Hepatocyte (in vitro differentiated cells): ENCODE measurements around the gene TCFL5. TPM values are rescaled to one million over a fixed set of nuclear protein-coding genes. Genes with fewer than 3 reads are reported as not detected.

Experiments
- DNase-seq: peaks from one replicate; pipeline ENCODE4 v3.0.0-alpha.2; 2016; ENCODE audit warnings: low spot score
- H2AFZ ChIP-seq: fragments of 200-600 bp; sonication (generic); 2 replicates; pipeline ENCODE4 v1.6.0; 2016; ENCODE audit warnings: antibody characterized with exemption, mild to moderate bottlenecking
- H3K27ac ChIP-seq: fragments of 200-600 bp; sonication (generic); 2 replicates; pipeline ENCODE4 v1.5.1; 2016; ENCODE audit warnings: mild to moderate bottlenecking
- H3K27me3 ChIP-seq: fragments of 200-600 bp; sonication (generic); 2 replicates; pipeline ENCODE4 v1.6.1; 2016
- H3K36me3 ChIP-seq: fragments of 200-600 bp; sonication (generic); replicated peaks from 2 replicates; pipeline ENCODE4 v1.5.1; 2016; ENCODE audit warnings: low read depth; ENCODE audit not compliant: insufficient read depth
- H3K4me1 ChIP-seq: fragments of 200-600 bp; sonication (generic); 2 replicates; pipeline ENCODE4 v1.5.1; 2016; ENCODE audit warnings: mild to moderate bottlenecking, moderate library complexity; ENCODE audit not compliant: insufficient read depth
- H3K4me2 ChIP-seq: fragments of 200-600 bp; sonication (generic); 2 replicates; pipeline ENCODE4 v1.6.0; 2016
- H3K4me3 ChIP-seq: fragments of 200-600 bp; sonication (generic); 2 replicates; pipeline ENCODE4 v1.5.1; 2016; ENCODE audit warnings: mild to moderate bottlenecking
- H3K79me2 ChIP-seq: fragments of 200-600 bp; sonication (generic); 2 replicates; pipeline ENCODE4 v1.6.0; 2017; ENCODE audit warnings: mild to moderate bottlenecking
- H3K9me2 ChIP-seq: fragments of 200-600 bp; sonication (generic); replicated peaks from 2 replicates; pipeline ENCODE4 v1.6.0; 2017; ENCODE audit warnings: mild to moderate bottlenecking; ENCODE audit not compliant: insufficient read depth
- H3K9me3 ChIP-seq: fragments of 200-600 bp; sonication (generic); 2 replicates; pipeline ENCODE4 v1.5.1; 2016; ENCODE audit warnings: low read depth, mild to moderate bottlenecking
- H4K20me1 ChIP-seq: fragments of 200-600 bp; sonication (generic); 2 replicates; pipeline ENCODE4 v1.6.0; 2016; ENCODE audit warnings: mild to moderate bottlenecking; ENCODE audit not compliant: insufficient read depth, poor library complexity, severe bottlenecking
- EZH2 ChIP-seq: fragments of 200-600 bp; sonication (generic); IDR thresholded peaks from 2 replicates; pipeline ENCODE4 v1.6.1; 2016; ENCODE audit warnings: antibody characterized with exemption, mild to moderate bottlenecking, borderline replicate concordance
- EZH2phosphoT487 ChIP-seq: fragments of 200-600 bp; sonication (generic); IDR thresholded peaks from one replicate; pipeline ENCODE4 v1.6.1; 2018; ENCODE audit warnings: antibody characterized with exemption, mild to moderate bottlenecking, low read depth, moderate library complexity; ENCODE audit not compliant: unreplicated experiment, severe bottlenecking
- WGBS: methylation state at CpG from one replicate; pipeline ENCODE4 v1.1.6; 2016; ENCODE audit warnings: low lambda C conversion rate; ENCODE audit errors: missing lambda C conversion rate; 5-methylcytosine and 5-hydroxymethylcytosine counted together
- polyA plus RNA-seq: library from polyadenylated mRNA; unstranded; fragments of >200 nt; fragmentation: Nextera tagmentation; extraction: Ambion mirVana; gene quantifications from 2 replicates; pipeline ENCODE4 v1.2.1, GENCODE V29; 2016
- total RNA-seq: library from RNA; depleted of rRNA; stranded (reverse); fragments of >200 nt; gene quantifications from 2 replicates; pipeline ENCODE4 v1.2.3, GENCODE V29; 2014
- TF ChIP-seq, protein P1 (sequence below): fragments of 200-600 bp; sonication (generic); IDR thresholded peaks from 2 replicates; pipeline ENCODE4 v1.5.1; 2016; ENCODE audit warnings: antibody characterized with exemption, mild to moderate bottlenecking; ENCODE audit not compliant: poor library complexity

TCFL5 gene
- total and polyA plus RNA-seq, 2 experiments from 2014 or later = 8.5 to 9.5 TPM

DNA sequence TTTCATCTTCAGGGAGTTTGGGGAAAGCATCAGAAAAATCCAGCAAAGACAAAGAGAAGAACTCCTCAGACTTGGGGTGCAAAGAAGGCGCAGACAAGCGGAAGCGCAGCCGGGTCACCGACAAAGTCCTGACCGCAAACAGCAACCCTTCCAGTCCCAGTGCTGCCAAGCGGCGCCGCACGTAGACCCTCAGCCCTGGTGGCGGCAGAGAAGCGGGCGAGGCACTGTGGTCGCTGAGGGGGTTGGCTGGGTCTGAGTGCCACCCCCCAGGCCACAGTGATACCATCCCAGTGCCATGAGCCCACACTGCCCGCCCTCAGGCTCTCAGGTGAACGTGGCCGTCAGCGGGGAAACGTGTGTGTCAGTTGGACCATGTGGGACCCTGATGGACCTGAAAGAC, 62.2 kb downstream of the TCFL5 start:
- Histone ChIP-seq H3K79me2 (peaks cover 5% of the 10 kb centered on the region), H2AFZ (no peak overlapping the region), H3K36me3 (no peaks in the 10 kb centered on the region), H3K9me3 (no peaks in the 10 kb centered on the region), H3K4me2 (no peak overlapping the region), H3K4me3 (no peak overlapping the region), H3K9me2 (no peaks in the 10 kb centered on the region), H3K27me3 (no peaks in the 10 kb centered on the region), H3K27ac (no peak overlapping the region), H4K20me1 (no peaks in the 10 kb centered on the region), H3K4me1 (peaks cover 17% of the 10 kb centered on the region)
- 96% methylated on average over 19 of the region's 19 CpGs for WGBS
- DNase-seq = no peak
- TF ChIP-seq EZH2phosphoT487 (no peak), EZH2 (no peak)
- TF ChIP-seq, protein P1, sequence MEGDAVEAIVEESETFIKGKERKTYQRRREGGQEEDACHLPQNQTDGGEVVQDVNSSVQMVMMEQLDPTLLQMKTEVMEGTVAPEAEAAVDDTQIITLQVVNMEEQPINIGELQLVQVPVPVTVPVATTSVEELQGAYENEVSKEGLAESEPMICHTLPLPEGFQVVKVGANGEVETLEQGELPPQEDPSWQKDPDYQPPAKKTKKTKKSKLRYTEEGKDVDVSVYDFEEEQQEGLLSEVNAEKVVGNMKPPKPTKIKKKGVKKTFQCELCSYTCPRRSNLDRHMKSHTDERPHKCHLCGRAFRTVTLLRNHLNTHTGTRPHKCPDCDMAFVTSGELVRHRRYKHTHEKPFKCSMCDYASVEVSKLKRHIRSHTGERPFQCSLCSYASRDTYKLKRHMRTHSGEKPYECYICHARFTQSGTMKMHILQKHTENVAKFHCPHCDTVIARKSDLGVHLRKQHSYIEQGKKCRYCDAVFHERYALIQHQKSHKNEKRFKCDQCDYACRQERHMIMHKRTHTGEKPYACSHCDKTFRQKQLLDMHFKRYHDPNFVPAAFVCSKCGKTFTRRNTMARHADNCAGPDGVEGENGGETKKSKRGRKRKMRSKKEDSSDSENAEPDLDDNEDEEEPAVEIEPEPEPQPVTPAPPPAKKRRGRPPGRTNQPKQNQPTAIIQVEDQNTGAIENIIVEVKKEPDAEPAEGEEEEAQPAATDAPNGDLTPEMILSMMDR = no peak

DNA sequence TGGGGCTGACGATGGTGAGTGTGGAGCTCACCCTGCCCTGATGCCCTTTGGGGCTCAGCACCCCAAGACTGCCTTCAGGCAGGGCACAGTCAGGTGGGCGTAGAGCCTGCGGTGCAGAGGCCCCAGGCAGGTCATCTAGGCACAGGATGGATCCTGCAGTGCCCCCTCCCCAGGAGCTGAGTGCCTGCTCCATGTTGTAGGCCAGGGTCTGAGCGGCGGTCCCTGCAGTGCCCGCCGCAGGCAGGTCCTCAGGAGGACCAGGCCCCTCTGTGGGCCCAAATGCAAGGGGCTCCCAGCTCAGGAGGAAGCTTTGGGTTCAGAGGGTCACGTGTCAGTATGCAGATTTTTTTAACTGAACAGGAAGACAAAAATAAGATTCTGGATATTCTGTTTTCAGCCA, 62.6 kb downstream of the TCFL5 start:
- H3K9me3 ChIP-seq = no peaks in the 10 kb centered on the region
- H3K79me2 ChIP-seq = peaks cover 5% of the 10 kb centered on the region
- peaks cover 17% of the 10 kb centered on the region for H3K4me1 ChIP-seq
- H3K4me2 ChIP-seq = no peak overlapping the region
- no peaks in the 10 kb centered on the region for H4K20me1 ChIP-seq
- no peaks in the 10 kb centered on the region for H3K36me3 ChIP-seq
- H2AFZ ChIP-seq = no peak overlapping the region
- no peaks in the 10 kb centered on the region for H3K9me2 ChIP-seq
- H3K27ac ChIP-seq = no peak overlapping the region
- over 99% methylated on average over 8 of the region's 8 CpGs for WGBS
- no peak for DNase-seq
- TF ChIP-seq EZH2phosphoT487 (no peak), EZH2 (no peak)
- TF ChIP-seq, protein P1 = no peak
- H3K4me3 ChIP-seq = no peak overlapping the region
- no peaks in the 10 kb centered on the region for H3K27me3 ChIP-seq

DNA sequence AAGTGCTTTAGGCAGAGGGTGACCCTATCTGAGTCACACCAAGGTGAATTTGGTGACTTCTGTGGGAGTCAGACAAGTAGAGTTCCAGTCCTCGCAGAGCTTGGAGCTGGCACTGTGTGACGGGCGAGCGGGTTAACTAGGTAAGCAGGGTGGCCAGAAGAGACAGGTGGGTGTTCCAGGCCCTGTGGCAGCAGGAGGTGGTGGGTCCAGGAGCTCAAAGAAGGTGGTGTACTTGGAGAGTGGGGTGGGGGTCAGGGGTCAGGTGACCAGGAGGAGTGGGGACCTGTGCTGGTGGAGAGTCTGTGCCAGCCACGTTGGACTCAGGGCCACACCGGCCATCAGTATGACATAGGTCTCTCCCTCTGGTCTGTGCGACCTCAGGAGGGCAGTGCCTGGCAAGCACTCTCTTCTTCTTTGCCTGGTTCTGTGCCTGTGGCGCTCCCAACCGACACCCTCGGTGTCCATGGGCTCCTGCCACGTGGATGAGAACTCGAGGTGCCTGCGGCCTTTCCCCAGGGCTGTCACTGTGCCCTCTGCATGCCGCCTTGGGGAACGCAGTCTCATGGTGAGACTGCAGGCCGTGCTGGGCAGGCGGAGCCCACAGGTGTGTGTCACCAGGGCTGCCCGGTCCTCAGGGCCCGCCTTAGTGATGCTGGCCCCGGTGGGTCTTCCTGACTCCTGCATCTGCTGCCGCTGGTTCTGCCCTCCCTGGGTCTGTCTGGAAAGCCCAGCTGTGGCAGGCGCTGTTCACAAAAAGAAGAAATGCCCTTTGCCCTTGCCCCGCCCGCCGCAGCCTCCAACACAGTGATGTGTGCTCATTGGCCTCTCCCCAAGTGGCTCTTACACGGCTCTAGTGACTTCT, 63.7 kb downstream of the TCFL5 start:
- H3K27me3 ChIP-seq = no peaks in the 10 kb centered on the region
- no peaks in the 10 kb centered on the region for H3K36me3 ChIP-seq
- 91% methylated on average over 26 of the region's 26 CpGs for WGBS
- no peak overlapping the region for H3K4me3 ChIP-seq
- TF ChIP-seq EZH2phosphoT487 = no peak
- TF ChIP-seq, protein P1 = no peak
- TF ChIP-seq EZH2 = no peak
- H3K4me2 ChIP-seq = peak overlapping the region; percentile 85
- H3K9me3 ChIP-seq = no peaks in the 10 kb centered on the region
- DNase-seq = peak; percentile 37
- H2AFZ ChIP-seq = no peak overlapping the region
- H3K27ac ChIP-seq = no peak overlapping the region
- H3K9me2 ChIP-seq = no peaks in the 10 kb centered on the region
- H3K4me1 ChIP-seq = peaks cover 17% of the 10 kb centered on the region
- H4K20me1 ChIP-seq = no peaks in the 10 kb centered on the region
- H3K79me2 ChIP-seq = peaks cover 5% of the 10 kb centered on the region
